Mammary epithelial cell (primary cell): ENCODE measurements around the gene STX11.

Experiments
- CTCF ChIP-seq, 2 donors: IDR thresholded peaks in 1 of 2; conservative IDR thresholded peaks in 1 of 2; 2 replicates each; pipeline ENCODE4 v1.5.1; 2011 to 2012; ENCODE audit warnings: inconsistent platforms in 2 of 2, low read length in 2 of 2, mild to moderate bottlenecking in 2 of 2, control low read depth in 1 of 2, low read depth in 1 of 2; ENCODE audit not compliant: insufficient read depth in 1 of 2; ENCODE audit errors: extremely low read depth in 1 of 2
- EZH2 ChIP-seq: IDR thresholded peaks from 2 replicates; pipeline ENCODE4 v1.6.1; 2012; ENCODE audit warnings: low read length, inconsistent platforms, borderline replicate concordance

- TF ChIP-seq CTCF (conservative IDR thresholded peaks at IDR 0.05 in 1 of 2, IDR thresholded peaks at IDR 0.05 in 1 of 2; ENCODE audit: extremely low read depth in 1 of 2, insufficient read depth in 1 of 2, low read depth in 1 of 2, low read length in 2 of 2) (no peak), EZH2 (no peak)
Measured at GRCh38 chr6:144176043-144176442, 25.7 kb downstream of the STX11 start.
